GM12875 (cell line): ENCODE results near the gene MAGI3.

ENCODE experiments used
- H3K4me3 ChIP-seq: one replicate; pipeline ENCODE4 v1.5.1; 2011; ENCODE audit warnings: low read depth, low read length, control low read depth
- CTCF ChIP-seq: IDR thresholded peaks from 2 replicates; pipeline ENCODE4 v1.5.1; 2011; ENCODE audit warnings: low read depth, mild to moderate bottlenecking, control low read depth, inconsistent platforms, low read length, moderate library complexity, borderline replicate concordance; ENCODE audit not compliant: insufficient read depth

Gene MAGI3

GRCh38 chr1:113434081-113434873 lies 44.0 kb downstream of the MAGI3 start:
- TF ChIP-seq CTCF: no peak

GRCh38 chr1:113434874-113435175 lies 44.5 kb downstream of the MAGI3 start:
- no peak for TF ChIP-seq CTCF
- H3K4me3 ChIP-seq: no peak overlapping the region

More at GRCh38 chr1:113434081-113434873, 44.0 kb downstream of the MAGI3 start:
- H3K4me3 ChIP-seq: no peak overlapping the region

- no peak overlapping the region for H3K4me3 ChIP-seq
- TF ChIP-seq CTCF: no peak
Measured at GRCh38 chr1:113437554-113438341, 47.4 kb downstream of the MAGI3 start.

- TF ChIP-seq CTCF: no peak
Measured at GRCh38 chr1:113438505-113439276, 48.4 kb downstream of the MAGI3 start.

GRCh38 chr1:113439277-113439670 lies 49.0 kb downstream of the MAGI3 start:
- no peak for TF ChIP-seq CTCF
- H3K4me3 ChIP-seq: no peak overlapping the region

More at GRCh38 chr1:113438505-113439276, 48.4 kb downstream of the MAGI3 start:
- no peak overlapping the region for H3K4me3 ChIP-seq

GRCh38 chr1:113442131-113442530 lies 51.8 kb downstream of the MAGI3 start:
- no peak for TF ChIP-seq CTCF

More at GRCh38 chr1:113442131-113442530, 51.8 kb downstream of the MAGI3 start:
- no peak overlapping the region for H3K4me3 ChIP-seq
